CD4-positive, alpha-beta T cell treated with Interleukin-17A for 1 hour (primary cell): Measurements from ENCODE around the gene TMEM205.
"Not testable (repeated sequence)": the region's sequence is repeated elsewhere in the genome, so short reads cannot be mapped to it uniquely, and the experiment has no call there.

Experiments used
- DNase-seq: peaks from one replicate; pipeline ENCODE4 v3.0.0-alpha.2; 2020

The TMEM205 gene

GRCh38 chr19:11346104-11346940, at the start of gene TMEM205, which contains the start of gene CCDC159:
TMEM205 (minus strand) TSS chr19:11346268; CDS start chr19:11345619, 649 bp downstream.
CCDC159 (plus strand) TSS chr19:11346519; CDS start chr19:11346607, 88 bp downstream.
- peak; percentile 99 for DNase-seq

- no peak for DNase-seq
These were observed 45.0 kb upstream of the TMEM205 start for GRCh38 chr19:11390933-11391680.

GRCh38 chr19:11390359-11390758, 44.3 kb upstream of the TMEM205 start:
- DNase-seq = no peak

GRCh38 chr19:11387162-11388034, 41.3 kb upstream of the TMEM205 start:
- DNase-seq = peak; percentile 17

GRCh38 chr19:11384778-11385129, 38.7 kb upstream of the TMEM205 start:
- no peak for DNase-seq

- DNase-seq = no peak
These were observed 37.6 kb upstream of the TMEM205 start for GRCh38 chr19:11383706-11384048.

- DNase-seq = peak; percentile 48
These were observed 37.0 kb upstream of the TMEM205 start for GRCh38 chr19:11382898-11383705.

GRCh38 chr19:11380653-11381537, 34.8 kb upstream of the TMEM205 start:
- DNase-seq = peak; percentile 99

- DNase-seq = no peak
These were observed 33.8 kb upstream of the TMEM205 start for GRCh38 chr19:11379857-11380350.

- not testable (repeated sequence) for DNase-seq
These were observed 33.3 kb upstream of the TMEM205 start for GRCh38 chr19:11379269-11379845.

GRCh38 chr19:11378319-11379189, 32.5 kb upstream of the TMEM205 start:
- peak; percentile 21 for DNase-seq

GRCh38 chr19:11377756-11378155, 31.7 kb upstream of the TMEM205 start:
- no peak for DNase-seq

- DNase-seq = peak; percentile 26
These were observed 31.2 kb upstream of the TMEM205 start for GRCh38 chr19:11377237-11377636.

- peak; percentile 82 for DNase-seq
These were observed 29.3 kb upstream of the TMEM205 start for GRCh38 chr19:11375143-11375948.

GRCh38 chr19:11374433-11375142, 28.5 kb upstream of the TMEM205 start, which contains the start of gene SWSAP1:
SWSAP1 (plus strand) TSS chr19:11374666; CDS start chr19:11374681, 15 bp downstream.
- peak; percentile 100 for DNase-seq

- DNase-seq = no peak
These were observed 27.9 kb upstream of the TMEM205 start for GRCh38 chr19:11373885-11374432.

GRCh38 chr19:11373166-11373884, 27.3 kb upstream of the TMEM205 start:
- DNase-seq = no peak
